GM10266 (cell line): ENCODE data around the gene JADE2.
A peak's percentile ranks its signal among the peaks of the same experiment; 100 is the strongest.
"Not testable (repeated sequence)": the region's sequence is repeated elsewhere in the genome, so short reads cannot be mapped to it uniquely, and the experiment has no call there.

Source experiments
- DNase-seq: peaks from one replicate; pipeline ENCODE4 v3.0.0; 2012; ENCODE audit errors: extremely low spot score
- CTCF ChIP-seq: IDR thresholded peaks from 2 replicates; pipeline ENCODE4 v1.5.1; 2012; ENCODE audit warnings: mild to moderate bottlenecking, low read depth; ENCODE audit not compliant: control insufficient read depth, insufficient read depth; ENCODE audit errors: missing control alignments

Gene JADE2

GRCh38 chr5:134555223-134555889, 29.9 kb downstream of the JADE2 start:
- DNase-seq = no peak
- no peak for TF ChIP-seq CTCF

GRCh38 chr5:134555890-134556311, 30.4 kb downstream of the JADE2 start:
- peak; percentile 8 for TF ChIP-seq CTCF
- DNase-seq = peak; percentile 49

- not testable (repeated sequence) for DNase-seq
These were observed 31.1 kb downstream of the JADE2 start for GRCh38 chr5:134556588-134556987.

- TF ChIP-seq CTCF = no peak
- DNase-seq = no peak
These were observed 31.5 kb downstream of the JADE2 start for GRCh38 chr5:134556994-134557393.

- TF ChIP-seq CTCF = no peak
- DNase-seq = no peak
These were observed 34.2 kb downstream of the JADE2 start for GRCh38 chr5:134559672-134560071.

- TF ChIP-seq CTCF = no peak
- no peak for DNase-seq
These were observed 35.2 kb downstream of the JADE2 start for GRCh38 chr5:134560698-134561097.

- DNase-seq = no peak
- TF ChIP-seq CTCF = peak; percentile 30
These were observed 36.4 kb downstream of the JADE2 start for GRCh38 chr5:134561871-134562296.

GRCh38 chr5:134563221-134563620, 37.8 kb downstream of the JADE2 start:
- no peak for TF ChIP-seq CTCF
- DNase-seq = no peak
